ENCODE data around the gene EDEM1.
A peak's percentile ranks its signal among the peaks of the same experiment; 100 is the strongest.

EDEM1 gene

GRCh38 chr3:5187920-5188418 is 462 bp downstream of the EDEM1 start:
- Histone ChIP-seq H3K4me1 (ENCODE audit: control insufficient read depth, insufficient read depth, low read length, poor library complexity, severe bottlenecking) (peaks cover 15% of the 10 kb centered on the region), H3K9me3 (ENCODE audit: control insufficient read depth, low read length) (no peaks in the 10 kb centered on the region), H3K36me3 (ENCODE audit: control insufficient read depth, insufficient read depth, low read length) (no peaks in the 10 kb centered on the region), H3K27ac (ENCODE audit: insufficient read depth, low read length, poor library complexity, severe bottlenecking) (peak overlapping the region; percentile 82), H3K4me3 (ENCODE audit: insufficient read depth, low read depth, low read length, poor library complexity, severe bottlenecking) (peak overlapping the region; percentile 62), H3K27me3 (replicated peaks; ENCODE audit: control insufficient read depth, insufficient read depth, low read length, poor library complexity, severe bottlenecking) (no peaks in the 10 kb centered on the region)
- DNase-seq, result peak; percentile 25 to 34 (median 27)

- H3K4me1 ChIP-seq (ENCODE audit: control insufficient read depth, insufficient read depth, low read length, poor library complexity, severe bottlenecking), result peaks cover 17% of the 10 kb centered on the region
- peak overlapping the region; percentile 82 for H3K27ac ChIP-seq (ENCODE audit: insufficient read depth, low read length, poor library complexity, severe bottlenecking)
- DNase-seq, result peak; percentile 19 to 38 (median 35)
- no peaks in the 10 kb centered on the region for H3K27me3 ChIP-seq (replicated peaks; ENCODE audit: control insufficient read depth, insufficient read depth, low read length, poor library complexity, severe bottlenecking)
- H3K4me3 ChIP-seq (ENCODE audit: insufficient read depth, low read depth, low read length, poor library complexity, severe bottlenecking), result peak overlapping the region; percentile 62
- no peaks in the 10 kb centered on the region for H3K9me3 ChIP-seq (ENCODE audit: control insufficient read depth, low read length)
- H3K36me3 ChIP-seq (ENCODE audit: control insufficient read depth, insufficient read depth, low read length), result no peaks in the 10 kb centered on the region
Measured at GRCh38 chr3:5188419-5189221, 1.1 kb downstream of the EDEM1 start.

- DNase-seq, result no peak
- Histone ChIP-seq H3K27me3 (replicated peaks; ENCODE audit: control insufficient read depth, insufficient read depth, low read length, poor library complexity, severe bottlenecking) (no peaks in the 10 kb centered on the region), H3K4me3 (ENCODE audit: insufficient read depth, low read depth, low read length, poor library complexity, severe bottlenecking) (peak overlapping the region; percentile 62), H3K9me3 (ENCODE audit: control insufficient read depth, low read length) (no peaks in the 10 kb centered on the region), H3K36me3 (ENCODE audit: control insufficient read depth, insufficient read depth, low read length) (no peaks in the 10 kb centered on the region), H3K27ac (ENCODE audit: insufficient read depth, low read length, poor library complexity, severe bottlenecking) (peak overlapping the region; percentile 82), H3K4me1 (ENCODE audit: control insufficient read depth, insufficient read depth, low read length, poor library complexity, severe bottlenecking) (peaks cover 27% of the 10 kb centered on the region)
Measured at GRCh38 chr3:5190147-5190791, 2.8 kb downstream of the EDEM1 start.

GRCh38 chr3:5191555-5192304 is 4.2 kb downstream of the EDEM1 start:
- no peak overlapping the region for H3K4me3 ChIP-seq (ENCODE audit: insufficient read depth, low read depth, low read length, poor library complexity, severe bottlenecking)
- peaks cover 38% of the 10 kb centered on the region for H3K4me1 ChIP-seq (ENCODE audit: control insufficient read depth, insufficient read depth, low read length, poor library complexity, severe bottlenecking)
- no peaks in the 10 kb centered on the region for H3K36me3 ChIP-seq (ENCODE audit: control insufficient read depth, insufficient read depth, low read length)
- no peaks in the 10 kb centered on the region for H3K27me3 ChIP-seq (replicated peaks; ENCODE audit: control insufficient read depth, insufficient read depth, low read length, poor library complexity, severe bottlenecking)
- H3K27ac ChIP-seq (ENCODE audit: insufficient read depth, low read length, poor library complexity, severe bottlenecking), result peak overlapping the region; percentile 82
- no peaks in the 10 kb centered on the region for H3K9me3 ChIP-seq (ENCODE audit: control insufficient read depth, low read length)
- DNase-seq, result no peak

- Histone ChIP-seq H3K27ac (ENCODE audit: insufficient read depth, low read length, poor library complexity, severe bottlenecking) (peak overlapping the region; percentile 82), H3K4me3 (ENCODE audit: insufficient read depth, low read depth, low read length, poor library complexity, severe bottlenecking) (no peak overlapping the region), H3K27me3 (replicated peaks; ENCODE audit: control insufficient read depth, insufficient read depth, low read length, poor library complexity, severe bottlenecking) (no peaks in the 10 kb centered on the region), H3K4me1 (ENCODE audit: control insufficient read depth, insufficient read depth, low read length, poor library complexity, severe bottlenecking) (peaks cover 38% of the 10 kb centered on the region), H3K36me3 (ENCODE audit: control insufficient read depth, insufficient read depth, low read length) (no peaks in the 10 kb centered on the region), H3K9me3 (ENCODE audit: control insufficient read depth, low read length) (no peaks in the 10 kb centered on the region)
- DNase-seq, result peak in 1 of 3 donors; percentile 12
Measured at GRCh38 chr3:5192571-5193365, 5.3 kb downstream of the EDEM1 start.

GRCh38 chr3:5194341-5194740 is 6.8 kb downstream of the EDEM1 start:
- peak overlapping the region; percentile 71 for H3K27ac ChIP-seq (ENCODE audit: insufficient read depth, low read length, poor library complexity, severe bottlenecking)
- no peaks in the 10 kb centered on the region for H3K9me3 ChIP-seq (ENCODE audit: control insufficient read depth, low read length)
- H3K4me3 ChIP-seq (ENCODE audit: insufficient read depth, low read depth, low read length, poor library complexity, severe bottlenecking), result no peak overlapping the region
- DNase-seq, result no peak
- no peaks in the 10 kb centered on the region for H3K36me3 ChIP-seq (ENCODE audit: control insufficient read depth, insufficient read depth, low read length)
- H3K4me1 ChIP-seq (ENCODE audit: control insufficient read depth, insufficient read depth, low read length, poor library complexity, severe bottlenecking), result peaks cover 51% of the 10 kb centered on the region
- H3K27me3 ChIP-seq (replicated peaks; ENCODE audit: control insufficient read depth, insufficient read depth, low read length, poor library complexity, severe bottlenecking), result no peaks in the 10 kb centered on the region

GRCh38 chr3:5194801-5195509 is 7.4 kb downstream of the EDEM1 start:
- H3K9me3 ChIP-seq (ENCODE audit: control insufficient read depth, low read length), result no peaks in the 10 kb centered on the region
- DNase-seq, result peak; percentile 39 to 47 (median 43)
- H3K36me3 ChIP-seq (ENCODE audit: control insufficient read depth, insufficient read depth, low read length), result no peaks in the 10 kb centered on the region
- H3K4me3 ChIP-seq (ENCODE audit: insufficient read depth, low read depth, low read length, poor library complexity, severe bottlenecking), result no peak overlapping the region
- H3K4me1 ChIP-seq (ENCODE audit: control insufficient read depth, insufficient read depth, low read length, poor library complexity, severe bottlenecking), result peaks cover 56% of the 10 kb centered on the region
- peak overlapping the region; percentile 71 for H3K27ac ChIP-seq (ENCODE audit: insufficient read depth, low read length, poor library complexity, severe bottlenecking)
- H3K27me3 ChIP-seq (replicated peaks; ENCODE audit: control insufficient read depth, insufficient read depth, low read length, poor library complexity, severe bottlenecking), result no peaks in the 10 kb centered on the region

- Histone ChIP-seq H3K4me1 (ENCODE audit: control insufficient read depth, insufficient read depth, low read length, poor library complexity, severe bottlenecking) (peaks cover 59% of the 10 kb centered on the region), H3K36me3 (ENCODE audit: control insufficient read depth, insufficient read depth, low read length) (no peaks in the 10 kb centered on the region), H3K9me3 (ENCODE audit: control insufficient read depth, low read length) (no peaks in the 10 kb centered on the region), H3K27ac (ENCODE audit: insufficient read depth, low read length, poor library complexity, severe bottlenecking) (peak overlapping the region; percentile 71), H3K4me3 (ENCODE audit: insufficient read depth, low read depth, low read length, poor library complexity, severe bottlenecking) (no peak overlapping the region), H3K27me3 (replicated peaks; ENCODE audit: control insufficient read depth, insufficient read depth, low read length, poor library complexity, severe bottlenecking) (no peaks in the 10 kb centered on the region)
- peak in 1 of 3 donors; percentile 24 for DNase-seq
Measured at GRCh38 chr3:5195605-5196004, 8.1 kb downstream of the EDEM1 start.

GRCh38 chr3:5197022-5197421 is 9.5 kb downstream of the EDEM1 start:
- no peak for DNase-seq
- Histone ChIP-seq H3K4me3 (ENCODE audit: insufficient read depth, low read depth, low read length, poor library complexity, severe bottlenecking) (no peak overlapping the region), H3K9me3 (ENCODE audit: control insufficient read depth, low read length) (no peaks in the 10 kb centered on the region), H3K27ac (ENCODE audit: insufficient read depth, low read length, poor library complexity, severe bottlenecking) (peak overlapping the region; percentile 71), H3K4me1 (ENCODE audit: control insufficient read depth, insufficient read depth, low read length, poor library complexity, severe bottlenecking) (peaks cover 59% of the 10 kb centered on the region), H3K36me3 (ENCODE audit: control insufficient read depth, insufficient read depth, low read length) (peaks cover 9% of the 10 kb centered on the region), H3K27me3 (replicated peaks; ENCODE audit: control insufficient read depth, insufficient read depth, low read length, poor library complexity, severe bottlenecking) (no peaks in the 10 kb centered on the region)

All from effector memory CD4-positive, alpha-beta T cell (primary cell).